Measurements from ENCODE around the gene SLC7A6.

Gene SLC7A6

GRCh38 chr16:68264128-68265077, at the start of gene SLC7A6:
TSS of gene SLC7A6 (plus strand) at chr16:68264526. CDS start at chr16:68274727, 10,201 bp downstream.
- no peak for FAIRE-seq

GRCh38 chr16:68214726-68215125, 49.6 kb upstream of the SLC7A6 start:
- no peak for FAIRE-seq

DNA sequence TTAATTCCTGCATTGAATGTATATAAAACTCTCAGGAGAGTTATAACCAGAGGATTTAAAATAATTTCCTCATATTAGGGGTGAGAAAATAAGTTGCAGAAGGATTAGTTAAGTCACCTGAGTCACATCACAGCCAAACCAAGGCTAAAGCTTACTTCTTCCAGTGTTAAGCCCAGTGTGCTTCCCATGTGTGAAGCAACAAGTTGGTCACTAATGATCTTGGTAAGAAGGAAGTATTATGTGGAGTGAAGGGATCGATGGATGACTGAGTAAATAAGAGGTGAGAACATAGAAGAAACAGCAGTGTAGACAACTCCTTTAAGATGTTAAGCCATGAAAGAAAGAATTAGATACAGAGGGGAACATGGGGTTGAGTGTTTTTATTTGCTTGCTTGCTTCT, 49.0 kb upstream of the SLC7A6 start:
- FAIRE-seq: no peak

- FAIRE-seq: no peak
Measured at GRCh38 chr16:68216240-68216639, 48.1 kb upstream of the SLC7A6 start.

DNA sequence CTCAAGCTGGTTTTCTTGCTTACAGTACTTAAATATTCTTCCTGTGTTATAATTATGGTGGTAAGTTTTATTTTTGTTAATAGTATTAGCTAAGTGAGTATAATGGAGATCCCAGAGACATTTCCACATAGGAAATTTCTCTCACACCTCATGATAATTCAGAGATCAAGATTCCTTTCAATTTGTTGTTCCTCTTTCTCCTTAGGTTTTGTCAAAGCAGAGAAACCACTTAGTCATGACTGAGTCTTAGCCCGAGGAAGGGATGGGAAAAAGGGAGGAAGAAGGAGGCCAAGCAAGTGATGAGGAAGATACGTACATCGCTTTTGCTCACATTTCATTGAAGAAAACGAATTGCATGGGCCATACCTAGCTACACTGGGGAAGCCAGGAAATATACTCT, 46.8 kb upstream of the SLC7A6 start:
- FAIRE-seq: no peak

DNA sequence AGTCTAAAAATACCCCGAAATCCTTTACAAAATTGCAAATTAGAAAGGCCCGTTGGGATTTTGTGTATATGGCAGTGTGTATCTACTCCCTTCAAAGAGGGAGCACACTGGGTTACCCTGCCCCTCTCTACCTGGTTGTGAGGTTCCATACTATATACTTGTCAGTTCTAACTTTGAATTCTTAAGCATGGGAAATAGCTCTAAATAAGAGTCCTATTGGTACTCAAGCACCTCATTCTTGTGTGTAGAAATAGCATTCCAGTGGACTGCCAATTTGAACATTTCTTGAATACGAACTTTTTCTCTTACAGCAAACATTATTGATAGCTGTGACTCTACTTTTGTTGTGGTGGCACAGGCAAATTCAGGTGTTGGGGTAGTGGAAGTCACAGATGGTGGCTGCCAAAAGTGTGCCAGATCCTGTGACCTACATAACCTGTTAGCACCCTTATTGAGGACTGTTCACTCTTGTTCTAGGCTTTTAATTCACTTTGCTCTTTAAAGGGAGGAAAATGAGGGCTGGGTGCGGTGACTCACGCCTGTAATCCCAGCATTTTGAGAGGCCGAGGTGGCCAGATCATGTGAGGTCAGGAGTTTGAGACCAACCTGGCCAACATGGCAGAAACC, 44.5 kb upstream of the SLC7A6 start:
- no peak for FAIRE-seq

GRCh38 chr16:68223072-68223471, 41.3 kb upstream of the SLC7A6 start:
- no peak for FAIRE-seq

GRCh38 chr16:68226116-68226515, 38.2 kb upstream of the SLC7A6 start:
- FAIRE-seq: no peak

DNA sequence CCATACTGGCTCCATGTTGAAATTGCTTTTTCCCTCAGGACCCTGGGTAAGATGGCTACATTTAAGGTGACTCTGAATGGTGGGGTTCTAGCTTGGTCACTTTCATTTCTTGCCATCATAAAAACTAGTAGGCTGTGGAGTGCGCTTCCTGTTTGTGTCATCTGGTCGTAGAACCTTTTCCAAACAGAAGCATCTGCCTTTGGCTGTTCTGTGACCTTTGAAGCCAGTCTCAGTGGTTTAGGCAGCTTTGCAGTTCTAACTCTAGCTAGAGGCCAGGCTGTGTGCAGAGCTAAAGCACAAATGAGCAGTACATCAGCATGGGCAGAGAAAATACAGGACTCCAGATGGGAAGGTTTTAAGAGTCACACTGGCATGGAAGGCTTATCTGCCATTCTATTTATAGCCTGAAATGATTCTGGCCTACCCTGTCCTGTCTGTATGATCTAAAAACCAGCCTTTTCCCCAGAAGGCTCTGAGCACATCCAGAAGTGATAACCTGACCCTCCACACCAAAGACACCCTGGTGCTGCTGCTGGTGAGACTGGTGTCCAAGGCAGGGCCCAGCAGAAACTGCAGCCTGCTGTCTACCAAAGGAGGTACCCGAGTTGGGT, 37.0 kb upstream of the SLC7A6 start:
- FAIRE-seq: no peak

DNA sequence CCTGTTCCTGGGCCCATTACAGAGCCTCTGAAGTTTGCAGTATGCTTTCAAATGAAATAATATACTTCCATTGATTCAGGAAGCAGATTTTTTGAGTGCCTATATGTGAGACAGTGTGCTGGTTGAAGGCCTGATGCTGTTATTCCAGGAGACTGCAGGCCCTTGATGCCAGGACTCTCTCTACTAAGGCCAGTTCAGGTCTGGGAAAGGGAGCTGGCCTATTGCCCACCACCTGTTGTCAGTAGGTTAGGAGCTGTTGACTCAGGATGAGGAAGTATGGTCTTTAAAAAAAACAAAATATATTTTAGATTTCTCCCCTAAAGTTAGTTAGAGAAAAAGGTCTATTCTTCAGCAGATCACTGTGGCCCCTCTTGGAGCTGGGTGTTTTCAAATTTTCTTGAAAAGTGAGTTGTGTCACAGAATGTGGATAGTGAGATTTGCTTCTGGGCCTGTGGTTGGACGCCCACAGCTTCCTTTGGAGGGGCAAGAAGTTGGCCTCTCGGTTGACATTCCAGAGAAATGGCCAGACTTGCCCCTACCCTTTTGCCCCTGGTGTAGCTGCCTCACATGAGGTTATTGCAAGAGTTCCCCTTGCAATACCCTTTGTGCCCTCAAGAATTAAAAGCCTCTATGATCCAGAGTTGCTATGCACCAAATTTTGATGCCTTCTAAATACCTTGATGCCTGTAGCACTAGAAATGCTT, 36.3 kb upstream of the SLC7A6 start:
- no peak for FAIRE-seq

DNA sequence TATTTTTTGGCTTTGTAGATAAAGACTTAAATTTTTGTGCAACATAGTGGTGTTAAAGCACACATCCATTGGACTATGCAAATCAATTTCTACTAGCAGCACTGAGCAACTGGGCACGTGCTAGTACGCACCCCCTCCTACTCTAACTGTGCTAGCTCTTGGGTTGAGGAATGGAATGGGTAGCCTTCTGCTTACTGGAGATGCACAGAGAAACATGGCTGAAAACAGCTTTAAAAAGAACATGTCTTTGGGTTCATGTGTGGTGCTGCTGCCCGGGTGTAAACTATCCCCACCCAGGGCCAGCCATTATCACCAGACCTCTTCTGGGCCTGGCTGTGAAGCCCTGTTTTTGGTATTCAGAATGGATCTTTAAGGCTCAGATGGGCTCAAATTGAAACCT, 35.7 kb upstream of the SLC7A6 start:
- FAIRE-seq: no peak

- peak; percentile 85 for FAIRE-seq
Measured at GRCh38 chr16:68229431-68230175, 34.7 kb upstream of the SLC7A6 start.

- no peak for FAIRE-seq
Measured at GRCh38 chr16:68230176-68230571, 34.2 kb upstream of the SLC7A6 start.

- no peak for FAIRE-seq
Measured at GRCh38 chr16:68230956-68231355, 33.4 kb upstream of the SLC7A6 start.

GRCh38 chr16:68231384-68232136, 32.8 kb upstream of the SLC7A6 start:
- FAIRE-seq: no peak

DNA sequence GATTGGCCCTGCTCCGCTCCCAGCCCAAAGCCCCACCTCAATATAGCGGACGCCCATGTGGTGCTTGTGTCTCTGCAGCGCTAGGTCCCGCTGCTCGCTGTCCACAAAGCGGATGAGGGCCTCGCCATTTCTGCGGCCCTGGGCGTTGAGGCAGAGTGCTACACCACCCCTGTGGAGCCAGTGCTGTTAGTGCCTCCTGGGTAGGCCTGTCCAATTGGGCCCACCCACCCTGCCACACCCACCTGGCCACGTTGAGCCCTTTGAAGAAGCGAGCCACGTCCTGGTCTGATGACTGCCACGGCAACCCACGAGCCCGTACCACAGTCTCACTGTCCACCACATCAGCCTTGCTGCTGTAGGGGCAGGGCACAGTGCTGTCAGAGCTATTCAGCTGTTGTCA, 32.0 kb upstream of the SLC7A6 start:
- FAIRE-seq: no peak

- FAIRE-seq: no peak
Measured at GRCh38 chr16:68233085-68233834, 31.1 kb upstream of the SLC7A6 start.

DNA sequence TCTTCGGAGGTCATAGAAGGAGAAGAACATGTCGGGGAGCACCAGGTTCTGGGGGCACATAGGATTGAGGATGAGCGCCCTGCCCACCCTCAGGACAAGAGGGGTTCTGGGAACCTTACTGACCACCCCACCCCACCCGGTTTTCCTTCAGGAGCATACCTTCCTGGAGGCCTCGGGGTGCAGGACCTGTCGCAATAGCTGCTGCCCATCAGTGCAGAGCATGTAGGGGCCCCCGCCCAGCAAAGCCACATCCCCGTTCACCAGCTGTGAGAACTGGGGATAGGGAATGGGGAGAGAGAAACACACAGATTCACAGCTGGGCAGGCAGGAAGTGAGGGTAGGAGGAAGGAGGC, 30.5 kb upstream of the SLC7A6 start:
- no peak for FAIRE-seq

DNA sequence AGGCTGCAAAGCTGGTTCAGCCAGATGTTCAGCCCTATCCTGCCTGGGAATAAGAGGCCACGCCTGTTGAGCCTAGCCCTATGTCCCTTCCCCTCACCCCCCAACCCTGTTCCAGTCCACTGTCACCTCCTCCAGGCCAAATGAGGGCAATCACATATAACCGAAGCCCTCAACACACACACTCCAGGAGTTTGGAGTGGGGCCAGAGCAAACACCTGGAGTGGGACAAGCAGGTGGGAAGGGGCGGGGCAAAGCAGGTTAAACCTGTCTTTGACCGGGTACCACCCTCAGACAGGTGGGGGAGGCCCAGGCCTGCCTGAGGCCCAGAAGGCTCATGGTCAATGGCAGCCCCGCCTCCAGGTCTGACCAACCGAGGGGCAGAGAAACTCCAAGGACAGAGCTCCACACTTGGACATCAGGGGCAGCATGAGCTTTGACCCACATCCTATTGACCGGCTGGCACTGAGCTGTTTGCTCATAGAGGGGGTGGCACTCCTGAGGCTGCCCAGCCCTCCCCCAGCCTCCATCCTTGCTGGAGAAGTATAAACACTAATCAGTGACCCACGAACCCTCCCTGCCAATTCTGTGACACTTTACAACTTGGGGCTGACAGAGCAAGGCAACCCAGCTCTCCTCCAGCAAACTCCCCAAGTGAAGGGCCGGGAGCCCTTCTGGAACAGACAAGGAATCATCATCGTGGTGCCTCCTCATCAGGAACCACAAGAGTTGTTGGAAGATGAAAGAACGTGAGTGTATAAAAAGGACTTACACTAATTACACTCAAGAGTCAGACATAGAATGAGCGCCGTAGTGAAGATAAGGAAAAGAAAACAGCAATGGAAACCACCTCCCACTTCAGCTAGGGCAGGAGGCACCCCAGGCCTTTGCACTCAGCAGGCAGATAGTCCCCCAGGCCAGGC, 29.9 kb upstream of the SLC7A6 start:
- no peak for FAIRE-seq

Data from A204.1 (cell line).